SK-N-MC (cell line): Measurements from ENCODE around the gene CLEC9A.

Experiments used
- EZH2 ChIP-seq: fragments of 200-600 bp; sonication (generic); IDR thresholded peaks from one replicate; pipeline ENCODE4 v1.6.1; 2017; ENCODE audit warnings: antibody characterized with exemption
- POLR2AphosphoS5 ChIP-seq: IDR thresholded peaks from 2 replicates; pipeline ENCODE4 v1.6.1; 2012; ENCODE audit warnings: mild to moderate bottlenecking, low read depth, low read length, borderline replicate concordance

GRCh38 chr12:10070380-10070779 is 39.9 kb downstream of the CLEC9A start:
- no peak for TF ChIP-seq EZH2
- no peak for TF ChIP-seq POLR2AphosphoS5
